GM23338 (cell line): ENCODE data around the gene MAP4K3. TPM values are rescaled to one million over a fixed set of nuclear protein-coding genes. Genes with fewer than 3 reads are reported as not detected.

ENCODE experiments used
- ATAC-seq: fragments of 200-7000 bp; cut with Tn5 transposase; 3 replicates; pipeline ENCODE4 v1.9.1; 2020
- DNase-seq: peaks from one replicate; pipeline ENCODE4 v3.0.0-alpha.2; 2015; ENCODE audit warnings: low spot score
- H2AFZ ChIP-seq: fragments of 200-600 bp; sonication (generic); 2 replicates; pipeline ENCODE4 v1.8.0; 2016; ENCODE audit warnings: antibody characterized with exemption, mild to moderate bottlenecking, moderate library complexity
- H3F3A ChIP-seq: fragments of 200-600 bp; sonication (generic); replicated peaks from 2 replicates; pipeline ENCODE4 v1.8.0; 2017; ENCODE audit warnings: antibody characterized with exemption, mixed run types, low read depth
- H3K27ac ChIP-seq: fragments of 200-600 bp; sonication (generic); 2 replicates; pipeline ENCODE4 v1.6.1; 2016; ENCODE audit warnings: low read depth
- H3K27me3 ChIP-seq: fragments of 200-600 bp; sonication (generic); 2 replicates; pipeline ENCODE4 v1.8.0; 2016; ENCODE audit warnings: mild to moderate bottlenecking, mixed run types, moderate library complexity; ENCODE audit not compliant: insufficient read depth
- H3K36me3 ChIP-seq: fragments of 200-600 bp; sonication (generic); 2 replicates; pipeline ENCODE4 v1.8.0; 2016; ENCODE audit warnings: mild to moderate bottlenecking; ENCODE audit not compliant: insufficient read depth
- H3K4me1 ChIP-seq: fragments of 200-600 bp; sonication (generic); 2 replicates; pipeline ENCODE4 v1.8.0; 2016; ENCODE audit warnings: mild to moderate bottlenecking, moderate library complexity; ENCODE audit not compliant: insufficient read depth
- H3K4me2 ChIP-seq: fragments of 200-600 bp; sonication (generic); 2 replicates; pipeline ENCODE4 v1.7.1; 2017; ENCODE audit warnings: mixed run types
- H3K4me3 ChIP-seq: fragments of 200-600 bp; sonication (generic); 2 replicates; pipeline ENCODE4 v1.6.1; 2016; ENCODE audit warnings: mixed run types
- H3K79me2 ChIP-seq: fragments of 200-600 bp; sonication (generic); replicated peaks from 2 replicates; pipeline ENCODE4 v1.8.0; 2017; ENCODE audit warnings: mild to moderate bottlenecking; ENCODE audit not compliant: insufficient read depth
- H3K9me2 ChIP-seq: fragments of 200-600 bp; sonication (generic); 2 replicates; pipeline ENCODE4 v1.8.0; 2017; ENCODE audit not compliant: insufficient read depth
- H4K20me1 ChIP-seq: fragments of 200-600 bp; sonication (generic); replicated peaks from 2 replicates; pipeline ENCODE4 v1.8.0; 2017; ENCODE audit warnings: mild to moderate bottlenecking; ENCODE audit not compliant: insufficient read depth
- H3K27ac Mint-ChIP-seq: 2 replicates; pipeline ENCODE4 v1.8.0; 2020; ENCODE audit warnings: inconsistent platforms, mild to moderate bottlenecking, moderate library complexity, mixed read lengths
- H3K27me3 Mint-ChIP-seq: 3 replicates; pipeline ENCODE4 v1.8.0; 2022; ENCODE audit warnings: low read depth, mild to moderate bottlenecking, moderate library complexity, mixed read lengths, inconsistent platforms; ENCODE audit not compliant: insufficient read depth, poor library complexity
- H3K36me3 Mint-ChIP-seq: 3 replicates; pipeline ENCODE4 v1.8.0; 2021; ENCODE audit warnings: low read depth, mild to moderate bottlenecking, inconsistent platforms, moderate library complexity, mixed read lengths
- H3K4me1 Mint-ChIP-seq: 3 replicates; pipeline ENCODE4 v1.8.0; 2020; ENCODE audit warnings: mild to moderate bottlenecking, inconsistent platforms, mixed read lengths
- H3K4me3 Mint-ChIP-seq: 3 replicates; pipeline ENCODE4 v1.8.0; 2021; ENCODE audit warnings: moderate library complexity, mild to moderate bottlenecking, inconsistent platforms, mixed read lengths
- H3K9me3 Mint-ChIP-seq: 3 replicates; pipeline ENCODE4 v1.8.0; 2020; ENCODE audit warnings: moderate library complexity, mild to moderate bottlenecking, inconsistent platforms, mixed read lengths
- CREB1 ChIP-seq: fragments of 250-450 bp; sonication (Bioruptor Pico); IDR thresholded peaks from 2 replicates; pipeline ENCODE4 v1.5.0; 2020; ENCODE audit warnings: low read depth, mild to moderate bottlenecking, moderate library complexity
- EZH2 ChIP-seq: fragments of 200-600 bp; sonication (generic); IDR thresholded peaks from one replicate; pipeline ENCODE4 v1.8.0; 2017; ENCODE audit warnings: antibody characterized with exemption, mild to moderate bottlenecking, low read depth; ENCODE audit not compliant: unreplicated experiment
- EZH2phosphoT487 ChIP-seq: fragments of 200-600 bp; sonication (generic); IDR thresholded peaks from one replicate; pipeline ENCODE4 v1.8.1; 2018; ENCODE audit warnings: antibody characterized with exemption; ENCODE audit not compliant: unreplicated experiment
- JUNB ChIP-seq: IDR thresholded peaks from one replicate; pipeline ENCODE4 v1.6.1; 2016; ENCODE audit warnings: antibody characterized with exemption; ENCODE audit not compliant: unreplicated experiment
- NANOG ChIP-seq: IDR thresholded peaks from 2 replicates; pipeline ENCODE4 v1.6.1; 2016; ENCODE audit warnings: antibody characterized with exemption, borderline replicate concordance
- POLR2AphosphoS5 ChIP-seq: IDR thresholded peaks from 2 replicates; pipeline ENCODE4 v1.6.1; 2016; ENCODE audit warnings: antibody characterized with exemption, low read depth
- STAT1 ChIP-seq: IDR thresholded peaks from one replicate; pipeline ENCODE4 v1.6.1; 2016; ENCODE audit warnings: antibody characterized with exemption; ENCODE audit not compliant: unreplicated experiment
- ZNF114 ChIP-seq: fragments of 250-450 bp; sonication (Bioruptor Pico); IDR thresholded peaks from 2 replicates; pipeline ENCODE4 v1.5.0; 2020; ENCODE audit warnings: mild to moderate bottlenecking, moderate library complexity
- ZNF331 ChIP-seq: fragments of 250-450 bp; sonication (Bioruptor Pico); IDR thresholded peaks from 2 replicates; pipeline ENCODE4 v1.5.0; 2020; ENCODE audit warnings: low read depth, mild to moderate bottlenecking, moderate library complexity
- polyA plus RNA-seq: library from polyadenylated mRNA; unstranded; fragments of >200 nt; fragmentation: Nextera tagmentation; extraction: Ambion mirVana; gene quantifications from 2 replicates; pipeline ENCODE4 v1.2.1, GENCODE V29; 2016
- total RNA-seq: library from RNA; depleted of rRNA; stranded (reverse); fragments of >200 nt; shearing (Covaris generic); gene quantifications from 2 replicates; pipeline ENCODE4 v1.2.3, GENCODE V29; 2014
- TF ChIP-seq, protein P1 (sequence below): IDR thresholded peaks from 2 replicates; pipeline ENCODE4 v1.6.1; 2016; ENCODE audit warnings: antibody characterized with exemption
- TF ChIP-seq, protein P2 (sequence below): IDR thresholded peaks from one replicate; pipeline ENCODE4 v1.6.1; 2018; ENCODE audit warnings: antibody characterized with exemption; ENCODE audit not compliant: unreplicated experiment
- TF ChIP-seq, protein P3 (sequence below): fragments of 250-450 bp; sonication (Bioruptor Pico); IDR thresholded peaks from 2 replicates; pipeline ENCODE4 v1.5.0; 2020; ENCODE audit warnings: mild to moderate bottlenecking, moderate library complexity
- TF ChIP-seq, protein P4 (sequence below), 2 experiments: fragments of 200-600 bp in 1 of 2; sonication (generic) in 1 of 2; conservative IDR thresholded peaks; 2 replicates each; pipeline versions ENCODE4 v1.5.1 to v1.6.1; 2016 to 2017; ENCODE audit warnings: antibody characterized with exemption in 2 of 2, low read depth in 2 of 2, mild to moderate bottlenecking in 2 of 2, moderate library complexity in 1 of 2

The MAP4K3 gene
- total and polyA plus RNA-seq, 2 experiments from 2014 or later: 33.0 to 90.7 TPM

DNA sequence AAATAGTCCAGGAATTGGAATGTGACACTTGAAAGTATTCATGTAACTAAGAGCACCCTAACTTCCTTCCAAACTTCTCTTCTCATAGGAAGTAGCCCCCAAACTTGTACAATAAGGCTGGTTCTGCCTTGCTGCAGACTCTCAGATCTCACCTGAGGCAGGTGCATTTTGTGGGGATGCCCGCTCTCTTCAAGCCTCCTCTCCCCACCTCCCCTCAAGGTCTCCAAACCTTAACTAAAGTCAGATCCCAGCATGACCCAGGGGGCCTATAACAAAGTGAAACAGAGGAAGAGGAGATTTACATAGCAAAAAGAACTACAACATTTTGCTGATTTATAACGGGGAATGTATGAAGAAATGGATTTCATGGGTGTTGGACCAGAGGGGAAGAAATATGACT is 216.9 kb downstream of the MAP4K3 start:
- Mint-ChIP-seq H3K27ac (no peak overlapping the region), H3K36me3 (no peaks in the 10 kb centered on the region)

More for the DNA sequence above, 216.9 kb downstream of the MAP4K3 start:
- ATAC-seq (peak; percentile 63), DNase-seq (no peak)
- no peaks in the 10 kb centered on the region for H3K27me3 ChIP-seq
- H3K4me1 ChIP-seq: peaks cover 8% of the 10 kb centered on the region; the same call in 1 of the 2 replicates
- H3K79me2 ChIP-seq: no peaks in the 10 kb centered on the region
- Mint-ChIP-seq H3K9me3 (no peaks in the 10 kb centered on the region), H3K27me3 (no peaks in the 10 kb centered on the region), H3K4me3 (no peak overlapping the region), H3K4me1 (peaks cover 15% of the 10 kb centered on the region)
- no peaks in the 10 kb centered on the region for H4K20me1 ChIP-seq
- no peak overlapping the region for H3K27ac ChIP-seq
- no peaks in the 10 kb centered on the region for H3K9me2 ChIP-seq
- peaks cover 4% of the 10 kb centered on the region; the same call in 1 of the 2 replicates for H3F3A ChIP-seq
- H3K4me2 ChIP-seq: 0 out of 2 replicates have a peak overlapping the region, but pooled peaks have one; percentile 19
- H3K4me3 ChIP-seq: no peak overlapping the region
- no peaks in the 10 kb centered on the region for H3K36me3 ChIP-seq
- TF ChIP-seq STAT1: no peak
- TF ChIP-seq, protein P1, sequence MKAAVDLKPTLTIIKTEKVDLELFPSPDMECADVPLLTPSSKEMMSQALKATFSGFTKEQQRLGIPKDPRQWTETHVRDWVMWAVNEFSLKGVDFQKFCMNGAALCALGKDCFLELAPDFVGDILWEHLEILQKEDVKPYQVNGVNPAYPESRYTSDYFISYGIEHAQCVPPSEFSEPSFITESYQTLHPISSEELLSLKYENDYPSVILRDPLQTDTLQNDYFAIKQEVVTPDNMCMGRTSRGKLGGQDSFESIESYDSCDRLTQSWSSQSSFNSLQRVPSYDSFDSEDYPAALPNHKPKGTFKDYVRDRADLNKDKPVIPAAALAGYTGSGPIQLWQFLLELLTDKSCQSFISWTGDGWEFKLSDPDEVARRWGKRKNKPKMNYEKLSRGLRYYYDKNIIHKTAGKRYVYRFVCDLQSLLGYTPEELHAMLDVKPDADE: no peak
- TF ChIP-seq, protein P2, sequence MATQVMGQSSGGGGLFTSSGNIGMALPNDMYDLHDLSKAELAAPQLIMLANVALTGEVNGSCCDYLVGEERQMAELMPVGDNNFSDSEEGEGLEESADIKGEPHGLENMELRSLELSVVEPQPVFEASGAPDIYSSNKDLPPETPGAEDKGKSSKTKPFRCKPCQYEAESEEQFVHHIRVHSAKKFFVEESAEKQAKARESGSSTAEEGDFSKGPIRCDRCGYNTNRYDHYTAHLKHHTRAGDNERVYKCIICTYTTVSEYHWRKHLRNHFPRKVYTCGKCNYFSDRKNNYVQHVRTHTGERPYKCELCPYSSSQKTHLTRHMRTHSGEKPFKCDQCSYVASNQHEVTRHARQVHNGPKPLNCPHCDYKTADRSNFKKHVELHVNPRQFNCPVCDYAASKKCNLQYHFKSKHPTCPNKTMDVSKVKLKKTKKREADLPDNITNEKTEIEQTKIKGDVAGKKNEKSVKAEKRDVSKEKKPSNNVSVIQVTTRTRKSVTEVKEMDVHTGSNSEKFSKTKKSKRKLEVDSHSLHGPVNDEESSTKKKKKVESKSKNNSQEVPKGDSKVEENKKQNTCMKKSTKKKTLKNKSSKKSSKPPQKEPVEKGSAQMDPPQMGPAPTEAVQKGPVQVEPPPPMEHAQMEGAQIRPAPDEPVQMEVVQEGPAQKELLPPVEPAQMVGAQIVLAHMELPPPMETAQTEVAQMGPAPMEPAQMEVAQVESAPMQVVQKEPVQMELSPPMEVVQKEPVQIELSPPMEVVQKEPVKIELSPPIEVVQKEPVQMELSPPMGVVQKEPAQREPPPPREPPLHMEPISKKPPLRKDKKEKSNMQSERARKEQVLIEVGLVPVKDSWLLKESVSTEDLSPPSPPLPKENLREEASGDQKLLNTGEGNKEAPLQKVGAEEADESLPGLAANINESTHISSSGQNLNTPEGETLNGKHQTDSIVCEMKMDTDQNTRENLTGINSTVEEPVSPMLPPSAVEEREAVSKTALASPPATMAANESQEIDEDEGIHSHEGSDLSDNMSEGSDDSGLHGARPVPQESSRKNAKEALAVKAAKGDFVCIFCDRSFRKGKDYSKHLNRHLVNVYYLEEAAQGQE: no peak
- no peak for TF ChIP-seq ZNF331
- TF ChIP-seq, protein P3, sequence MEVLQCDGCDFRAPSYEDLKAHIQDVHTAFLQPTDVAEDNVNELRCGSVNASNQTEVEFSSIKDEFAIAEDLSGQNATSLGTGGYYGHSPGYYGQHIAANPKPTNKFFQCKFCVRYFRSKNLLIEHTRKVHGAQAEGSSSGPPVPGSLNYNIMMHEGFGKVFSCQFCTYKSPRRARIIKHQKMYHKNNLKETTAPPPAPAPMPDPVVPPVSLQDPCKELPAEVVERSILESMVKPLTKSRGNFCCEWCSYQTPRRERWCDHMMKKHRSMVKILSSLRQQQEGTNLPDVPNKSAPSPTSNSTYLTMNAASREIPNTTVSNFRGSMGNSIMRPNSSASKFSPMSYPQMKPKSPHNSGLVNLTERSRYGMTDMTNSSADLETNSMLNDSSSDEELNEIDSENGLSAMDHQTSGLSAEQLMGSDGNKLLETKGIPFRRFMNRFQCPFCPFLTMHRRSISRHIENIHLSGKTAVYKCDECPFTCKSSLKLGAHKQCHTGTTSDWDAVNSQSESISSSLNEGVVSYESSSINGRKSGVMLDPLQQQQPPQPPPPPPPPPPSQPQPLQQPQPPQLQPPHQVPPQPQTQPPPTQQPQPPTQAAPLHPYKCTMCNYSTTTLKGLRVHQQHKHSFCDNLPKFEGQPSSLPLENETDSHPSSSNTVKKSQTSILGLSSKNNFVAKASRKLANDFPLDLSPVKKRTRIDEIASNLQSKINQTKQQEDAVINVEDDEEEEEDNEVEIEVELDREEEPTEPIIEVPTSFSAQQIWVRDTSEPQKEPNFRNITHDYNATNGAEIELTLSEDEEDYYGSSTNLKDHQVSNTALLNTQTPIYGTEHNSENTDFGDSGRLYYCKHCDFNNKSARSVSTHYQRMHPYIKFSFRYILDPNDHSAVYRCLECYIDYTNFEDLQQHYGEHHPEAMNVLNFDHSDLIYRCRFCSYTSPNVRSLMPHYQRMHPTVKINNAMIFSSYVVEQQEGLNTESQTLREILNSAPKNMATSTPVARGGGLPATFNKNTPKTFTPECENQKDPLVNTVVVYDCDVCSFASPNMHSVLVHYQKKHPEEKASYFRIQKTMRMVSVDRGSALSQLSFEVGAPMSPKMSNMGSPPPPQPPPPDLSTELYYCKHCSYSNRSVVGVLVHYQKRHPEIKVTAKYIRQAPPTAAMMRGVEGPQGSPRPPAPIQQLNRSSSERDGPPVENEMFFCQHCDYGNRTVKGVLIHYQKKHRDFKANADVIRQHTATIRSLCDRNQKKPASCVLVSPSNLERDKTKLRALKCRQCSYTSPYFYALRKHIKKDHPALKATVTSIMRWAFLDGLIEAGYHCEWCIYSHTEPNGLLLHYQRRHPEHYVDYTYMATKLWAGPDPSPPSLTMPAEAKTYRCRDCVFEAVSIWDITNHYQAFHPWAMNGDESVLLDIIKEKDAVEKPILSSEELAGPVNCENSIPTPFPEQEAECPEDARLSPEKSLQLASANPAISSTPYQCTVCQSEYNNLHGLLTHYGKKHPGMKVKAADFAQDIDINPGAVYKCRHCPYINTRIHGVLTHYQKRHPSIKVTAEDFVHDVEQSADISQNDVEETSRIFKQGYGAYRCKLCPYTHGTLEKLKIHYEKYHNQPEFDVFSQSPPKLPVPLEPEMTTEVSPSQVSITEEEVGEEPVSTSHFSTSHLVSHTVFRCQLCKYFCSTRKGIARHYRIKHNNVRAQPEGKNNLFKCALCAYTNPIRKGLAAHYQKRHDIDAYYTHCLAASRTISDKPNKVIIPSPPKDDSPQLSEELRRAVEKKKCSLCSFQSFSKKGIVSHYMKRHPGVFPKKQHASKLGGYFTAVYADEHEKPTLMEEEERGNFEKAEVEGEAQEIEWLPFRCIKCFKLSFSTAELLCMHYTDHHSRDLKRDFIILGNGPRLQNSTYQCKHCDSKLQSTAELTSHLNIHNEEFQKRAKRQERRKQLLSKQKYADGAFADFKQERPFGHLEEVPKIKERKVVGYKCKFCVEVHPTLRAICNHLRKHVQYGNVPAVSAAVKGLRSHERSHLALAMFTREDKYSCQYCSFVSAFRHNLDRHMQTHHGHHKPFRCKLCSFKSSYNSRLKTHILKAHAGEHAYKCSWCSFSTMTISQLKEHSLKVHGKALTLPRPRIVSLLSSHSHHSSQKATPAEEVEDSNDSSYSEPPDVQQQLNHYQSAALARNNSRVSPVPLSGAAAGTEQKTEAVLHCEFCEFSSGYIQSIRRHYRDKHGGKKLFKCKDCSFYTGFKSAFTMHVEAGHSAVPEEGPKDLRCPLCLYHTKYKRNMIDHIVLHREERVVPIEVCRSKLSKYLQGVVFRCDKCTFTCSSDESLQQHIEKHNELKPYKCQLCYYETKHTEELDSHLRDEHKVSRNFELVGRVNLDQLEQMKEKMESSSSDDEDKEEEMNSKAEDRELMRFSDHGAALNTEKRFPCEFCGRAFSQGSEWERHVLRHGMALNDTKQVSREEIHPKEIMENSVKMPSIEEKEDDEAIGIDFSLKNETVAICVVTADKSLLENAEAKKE: no peak
- TF ChIP-seq ZNF114 (CRISPR knock-in tag): no peak
- no peak for TF ChIP-seq EZH2phosphoT487
- no peak for TF ChIP-seq JUNB
- no peak for TF ChIP-seq CREB1 (CRISPR knock-in tag)
- TF ChIP-seq EZH2: no peak
- TF ChIP-seq, protein P4, sequence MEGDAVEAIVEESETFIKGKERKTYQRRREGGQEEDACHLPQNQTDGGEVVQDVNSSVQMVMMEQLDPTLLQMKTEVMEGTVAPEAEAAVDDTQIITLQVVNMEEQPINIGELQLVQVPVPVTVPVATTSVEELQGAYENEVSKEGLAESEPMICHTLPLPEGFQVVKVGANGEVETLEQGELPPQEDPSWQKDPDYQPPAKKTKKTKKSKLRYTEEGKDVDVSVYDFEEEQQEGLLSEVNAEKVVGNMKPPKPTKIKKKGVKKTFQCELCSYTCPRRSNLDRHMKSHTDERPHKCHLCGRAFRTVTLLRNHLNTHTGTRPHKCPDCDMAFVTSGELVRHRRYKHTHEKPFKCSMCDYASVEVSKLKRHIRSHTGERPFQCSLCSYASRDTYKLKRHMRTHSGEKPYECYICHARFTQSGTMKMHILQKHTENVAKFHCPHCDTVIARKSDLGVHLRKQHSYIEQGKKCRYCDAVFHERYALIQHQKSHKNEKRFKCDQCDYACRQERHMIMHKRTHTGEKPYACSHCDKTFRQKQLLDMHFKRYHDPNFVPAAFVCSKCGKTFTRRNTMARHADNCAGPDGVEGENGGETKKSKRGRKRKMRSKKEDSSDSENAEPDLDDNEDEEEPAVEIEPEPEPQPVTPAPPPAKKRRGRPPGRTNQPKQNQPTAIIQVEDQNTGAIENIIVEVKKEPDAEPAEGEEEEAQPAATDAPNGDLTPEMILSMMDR (conservative IDR thresholded peaks at IDR 0.05; ENCODE audit: low read depth in 2 of 2): no peak
- no peak for TF ChIP-seq NANOG
- no peak for TF ChIP-seq POLR2AphosphoS5
- H2AFZ ChIP-seq: no peak overlapping the region; the same call in 1 of the 2 replicates
